Activated CD4-positive, alpha-beta T cell treated with anti-CD3 and anti-CD28 coated beads, Interleukin-2, amount 10 ng/mL, durations not matched to agents 24 days and 14 days (primary cell): ENCODE results near the gene P2RX4. TPM values are rescaled to one million over a fixed set of nuclear protein-coding genes. Genes with fewer than 3 reads are reported as not detected.
"Not testable (repeated sequence)": the region's sequence is repeated elsewhere in the genome, so short reads cannot be mapped to it uniquely, and the experiment has no call there.

ENCODE experiments used
- DNase-seq: peaks from one replicate; pipeline ENCODE4 v3.0.0; 2022
- H3K27ac Mint-ChIP-seq: one replicate; pipeline ENCODE4 v1.8.0; 2022; ENCODE audit warnings: mild to moderate bottlenecking, mixed read lengths
- H3K27me3 Mint-ChIP-seq: one replicate; pipeline ENCODE4 v1.8.0; 2022; ENCODE audit warnings: mixed read lengths
- H3K36me3 Mint-ChIP-seq: one replicate; pipeline ENCODE4 v1.8.0; 2022; ENCODE audit warnings: low read depth, mild to moderate bottlenecking, mixed read lengths
- H3K4me1 Mint-ChIP-seq: one replicate; pipeline ENCODE4 v1.8.0; 2021; ENCODE audit warnings: mixed read lengths
- H3K4me3 Mint-ChIP-seq: one replicate; pipeline ENCODE4 v1.8.0; 2022; ENCODE audit warnings: mild to moderate bottlenecking, moderate library complexity, mixed read lengths
- H3K9me3 Mint-ChIP-seq: one replicate; pipeline ENCODE4 v1.8.0; 2021; ENCODE audit warnings: mixed read lengths
- intact Hi-C: fragments of 100-400 bp; cut with micrococcal nuclease; formaldehyde crosslinking; loops from one replicate; pipeline ENCODE4 v1.15.1; 2023
- total RNA-seq: library from RNA; stranded (reverse); gene quantifications from 2 replicates; pipeline ENCODE4 v1.2.3, GENCODE V29; 2022

Gene P2RX4
- total RNA-seq, 1 donor from 2014 or later = 20.9 TPM

- Mint-ChIP-seq H3K4me1 (peaks cover 8% of the 10 kb centered on the region), H3K27ac (no peak overlapping the region), H3K27me3 (no peaks in the 10 kb centered on the region), H3K4me3 (no peak overlapping the region), H3K9me3 (no peaks in the 10 kb centered on the region), H3K36me3 (peaks cover 71% of the 10 kb centered on the region)
- DNase-seq = no peak
- intact Hi-C loops = no loop called here
Measured at GRCh38 chr12:121251838-121252237, 41.9 kb downstream of the P2RX4 start.

DNA sequence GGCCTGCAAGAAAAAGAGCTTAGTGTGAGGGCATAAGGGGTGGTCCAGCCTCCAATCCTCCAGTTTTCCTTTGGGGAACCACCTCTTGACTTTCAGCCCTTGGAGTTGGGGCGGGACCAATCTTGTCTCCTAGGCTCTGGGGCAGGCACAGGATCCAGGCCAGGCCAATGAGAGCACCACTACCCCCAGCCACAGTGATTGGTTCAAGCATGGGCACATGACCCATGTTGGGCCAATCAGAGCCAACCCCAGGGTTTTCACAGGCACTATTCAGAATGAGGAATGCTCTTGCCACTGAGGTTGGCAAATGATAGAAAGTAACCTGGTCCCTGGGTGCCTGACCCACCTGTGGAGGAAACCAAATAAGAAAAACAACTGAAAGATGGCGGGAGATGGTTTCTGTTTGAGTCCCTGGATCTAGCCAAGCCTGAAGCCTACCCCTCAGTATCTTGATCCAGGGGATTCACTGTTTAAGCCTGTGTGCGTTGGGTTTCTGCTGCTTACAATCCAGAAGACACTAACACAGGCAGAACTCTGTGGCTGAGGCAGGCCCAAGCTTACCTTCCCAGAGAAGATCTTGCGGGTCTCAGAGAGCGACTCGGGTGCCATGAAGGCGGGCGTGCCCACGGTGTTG, 42.9 kb downstream of the P2RX4 start:
- H3K9me3 Mint-ChIP-seq = no peaks in the 10 kb centered on the region
- DNase-seq = no peak
- H3K27me3 Mint-ChIP-seq = no peaks in the 10 kb centered on the region
- H3K4me3 Mint-ChIP-seq = no peak overlapping the region
- H3K4me1 Mint-ChIP-seq = peaks cover 8% of the 10 kb centered on the region
- peaks cover 69% of the 10 kb centered on the region for H3K36me3 Mint-ChIP-seq
- H3K27ac Mint-ChIP-seq = no peak overlapping the region
- intact Hi-C loops = no loop called here

- Mint-ChIP-seq H3K4me3 (no peak overlapping the region), H3K27me3 (no peaks in the 10 kb centered on the region), H3K27ac (no peak overlapping the region), H3K36me3 (peaks cover 70% of the 10 kb centered on the region), H3K4me1 (peaks cover 8% of the 10 kb centered on the region), H3K9me3 (no peaks in the 10 kb centered on the region)
- intact Hi-C loops = no loop called here
- no peak for DNase-seq
Measured at GRCh38 chr12:121253638-121254335, 43.9 kb downstream of the P2RX4 start.

- Mint-ChIP-seq H3K4me3 (no peak overlapping the region), H3K36me3 (peaks cover 73% of the 10 kb centered on the region), H3K27ac (no peak overlapping the region), H3K27me3 (no peaks in the 10 kb centered on the region), H3K9me3 (no peaks in the 10 kb centered on the region), H3K4me1 (peaks cover 8% of the 10 kb centered on the region)
- intact Hi-C loops = no loop called here
- no peak for DNase-seq
Measured at GRCh38 chr12:121255433-121255832, 45.5 kb downstream of the P2RX4 start.

DNA sequence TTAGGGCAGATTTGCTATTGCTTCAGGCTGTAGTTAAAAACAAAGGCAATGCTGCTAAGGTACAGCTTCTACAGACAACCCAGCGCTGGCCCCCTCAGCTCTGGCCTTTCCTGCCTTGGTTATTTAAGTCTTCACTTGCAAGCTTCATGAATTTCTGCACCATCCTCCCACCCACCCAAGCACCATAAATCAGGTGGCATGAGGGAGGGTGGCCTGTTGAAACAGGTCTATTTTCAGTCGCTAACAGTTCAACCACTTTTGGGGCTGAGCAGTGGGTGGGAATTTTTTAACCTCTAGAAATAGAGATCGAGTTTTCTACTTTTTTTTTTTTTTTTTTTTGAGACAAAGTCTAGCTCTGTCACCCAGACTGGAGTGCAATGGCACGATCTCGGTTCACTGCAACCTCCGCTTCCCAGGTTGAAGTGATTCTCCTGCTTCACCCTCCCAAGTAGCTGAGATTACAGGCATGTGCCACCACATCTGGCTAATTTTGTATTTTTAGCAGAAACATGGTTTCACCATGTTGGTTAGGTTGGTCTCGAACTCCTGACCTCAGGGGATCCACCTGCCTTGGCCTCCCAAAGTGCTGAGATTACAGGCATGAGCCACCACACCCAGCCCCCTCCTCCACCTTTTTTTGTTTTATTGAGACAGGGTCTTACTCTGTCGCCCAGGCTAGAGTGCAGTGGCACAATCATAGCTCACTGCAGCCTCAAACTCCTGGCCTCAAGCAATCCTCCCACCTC, 47.9 kb downstream of the P2RX4 start:
- peaks cover 64% of the 10 kb centered on the region for H3K36me3 Mint-ChIP-seq
- H3K4me3 Mint-ChIP-seq, DNase-seq, H3K9me3 Mint-ChIP-seq, H3K27me3 Mint-ChIP-seq, H3K27ac Mint-ChIP-seq, intact Hi-C loops, H3K4me1 Mint-ChIP-seq: not testable (repeated sequence)

DNA sequence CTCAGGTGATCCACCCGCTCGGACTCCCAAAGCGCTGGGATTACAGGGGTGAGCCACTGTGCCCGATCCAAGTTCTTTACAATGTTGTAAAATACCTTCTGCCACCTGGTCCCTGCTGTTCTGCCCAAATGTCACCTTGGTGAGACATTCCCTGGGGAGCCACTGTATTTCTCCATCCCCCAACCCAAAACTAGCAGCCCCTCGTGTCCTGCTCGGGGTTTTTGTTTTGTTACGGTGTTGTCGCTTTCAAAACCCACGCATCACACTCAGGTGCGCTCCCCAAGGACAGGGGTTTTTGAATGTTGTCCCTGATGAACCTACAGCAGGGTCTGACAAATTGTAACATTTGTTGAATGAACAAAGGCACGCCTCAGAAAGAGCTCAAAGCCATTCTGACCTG, 49.1 kb downstream of the P2RX4 start:
- intact Hi-C loops = no loop called here
- peaks cover 55% of the 10 kb centered on the region for H3K36me3 Mint-ChIP-seq
- H3K4me3 Mint-ChIP-seq = no peak overlapping the region
- no peak overlapping the region for H3K27ac Mint-ChIP-seq
- H3K4me1 Mint-ChIP-seq = peaks cover 6% of the 10 kb centered on the region
- DNase-seq = no peak
- no peaks in the 10 kb centered on the region for H3K27me3 Mint-ChIP-seq
- no peaks in the 10 kb centered on the region for H3K9me3 Mint-ChIP-seq

DNA sequence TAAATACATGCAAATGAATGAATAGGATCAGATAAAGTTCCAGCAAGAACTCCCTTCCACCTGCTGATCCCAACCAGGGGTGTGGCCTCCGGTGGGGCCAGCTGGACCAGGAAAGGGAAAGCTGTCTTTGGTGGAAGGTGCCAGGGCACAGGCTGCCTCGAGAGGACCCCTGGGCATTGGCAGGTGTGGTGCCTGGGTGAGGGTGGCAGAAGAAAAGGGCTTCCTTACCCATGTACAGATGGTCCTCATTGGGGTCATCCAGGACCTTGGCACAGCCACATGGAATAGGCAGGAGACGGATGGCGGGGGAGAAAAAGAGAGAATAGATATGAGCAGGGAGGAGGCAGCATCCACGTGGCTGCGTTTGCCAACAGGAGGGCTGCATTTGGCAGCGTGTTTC, 50.2 kb downstream of the P2RX4 start:
- H3K9me3 Mint-ChIP-seq = no peaks in the 10 kb centered on the region
- H3K27me3 Mint-ChIP-seq = no peaks in the 10 kb centered on the region
- peaks cover 50% of the 10 kb centered on the region for H3K36me3 Mint-ChIP-seq
- peaks cover 6% of the 10 kb centered on the region for H3K4me1 Mint-ChIP-seq
- intact Hi-C loops = no loop called here
- no peak overlapping the region for H3K4me3 Mint-ChIP-seq
- no peak for DNase-seq
- H3K27ac Mint-ChIP-seq = no peak overlapping the region

GRCh38 chr12:121261398-121261797, 51.5 kb downstream of the P2RX4 start:
- H3K27me3 Mint-ChIP-seq = no peaks in the 10 kb centered on the region
- H3K4me1 Mint-ChIP-seq = peaks cover 2% of the 10 kb centered on the region
- no peak overlapping the region for H3K4me3 Mint-ChIP-seq
- no peak for DNase-seq
- no peak overlapping the region for H3K27ac Mint-ChIP-seq
- intact Hi-C loops = no loop called here
- no peaks in the 10 kb centered on the region for H3K9me3 Mint-ChIP-seq
- peaks cover 50% of the 10 kb centered on the region for H3K36me3 Mint-ChIP-seq

DNA sequence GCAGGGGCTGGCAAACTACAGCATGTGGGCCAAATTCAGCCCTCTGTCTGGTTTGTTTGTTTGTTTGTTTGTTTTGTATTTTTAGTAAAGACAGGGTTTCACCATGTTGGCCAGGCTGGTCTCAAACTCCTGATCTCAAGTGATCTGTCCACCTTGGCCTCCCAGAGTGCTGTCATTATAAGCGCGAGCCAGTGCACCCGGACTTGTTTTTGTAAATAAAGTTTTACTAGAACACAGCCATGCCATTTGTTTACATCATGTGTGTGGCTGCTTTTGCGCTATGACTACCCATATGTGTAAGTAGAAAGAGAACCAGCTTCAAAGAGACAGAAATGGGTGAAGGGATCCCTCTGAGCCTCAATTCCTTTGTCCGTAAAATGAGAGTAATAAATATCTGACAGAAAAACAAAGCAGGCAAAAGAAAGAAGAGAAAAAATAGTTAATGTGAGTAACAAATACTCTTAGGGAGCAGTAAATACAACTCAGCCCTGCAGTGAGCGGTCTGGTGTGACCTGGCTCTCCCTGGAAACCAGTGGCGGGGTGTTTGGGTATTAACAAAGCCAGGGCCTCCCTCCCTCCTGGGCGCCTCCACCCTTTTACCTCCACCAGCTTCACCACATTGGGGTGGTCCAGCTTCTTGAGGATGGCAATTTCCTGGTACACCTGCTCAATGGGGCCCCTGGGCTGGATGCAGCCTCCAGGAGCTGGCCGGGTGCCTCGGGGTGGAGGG, 53.4 kb downstream of the P2RX4 start:
- H3K27me3 Mint-ChIP-seq = no peaks in the 10 kb centered on the region
- no peaks in the 10 kb centered on the region for H3K9me3 Mint-ChIP-seq
- no peaks in the 10 kb centered on the region for H3K4me1 Mint-ChIP-seq
- DNase-seq = no peak
- H3K4me3 Mint-ChIP-seq = no peak overlapping the region
- intact Hi-C loops = no loop called here
- no peak overlapping the region for H3K27ac Mint-ChIP-seq
- peaks cover 44% of the 10 kb centered on the region for H3K36me3 Mint-ChIP-seq

DNA sequence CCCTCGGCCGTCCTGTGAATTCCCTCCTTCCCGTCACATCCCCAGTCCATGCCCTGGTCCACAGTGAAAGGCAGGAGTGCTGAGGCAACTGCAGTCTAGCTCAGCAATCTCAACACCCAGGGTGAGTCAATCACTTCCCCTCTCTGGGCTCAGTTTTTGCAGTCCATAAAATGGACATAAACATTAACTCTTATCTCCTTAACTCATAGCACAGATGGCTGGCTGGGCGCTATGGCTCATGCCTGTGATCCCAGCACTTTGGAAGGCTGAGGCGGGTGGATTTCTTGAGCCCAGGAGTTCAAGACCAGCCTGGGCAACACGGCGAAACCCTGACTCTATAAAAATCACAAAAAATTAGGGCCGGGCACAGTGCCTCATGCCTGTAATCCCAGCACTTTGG, 54.2 kb downstream of the P2RX4 start:
- H3K4me1 Mint-ChIP-seq = no peaks in the 10 kb centered on the region
- H3K4me3 Mint-ChIP-seq = no peak overlapping the region
- peaks cover 45% of the 10 kb centered on the region for H3K36me3 Mint-ChIP-seq

DNA sequence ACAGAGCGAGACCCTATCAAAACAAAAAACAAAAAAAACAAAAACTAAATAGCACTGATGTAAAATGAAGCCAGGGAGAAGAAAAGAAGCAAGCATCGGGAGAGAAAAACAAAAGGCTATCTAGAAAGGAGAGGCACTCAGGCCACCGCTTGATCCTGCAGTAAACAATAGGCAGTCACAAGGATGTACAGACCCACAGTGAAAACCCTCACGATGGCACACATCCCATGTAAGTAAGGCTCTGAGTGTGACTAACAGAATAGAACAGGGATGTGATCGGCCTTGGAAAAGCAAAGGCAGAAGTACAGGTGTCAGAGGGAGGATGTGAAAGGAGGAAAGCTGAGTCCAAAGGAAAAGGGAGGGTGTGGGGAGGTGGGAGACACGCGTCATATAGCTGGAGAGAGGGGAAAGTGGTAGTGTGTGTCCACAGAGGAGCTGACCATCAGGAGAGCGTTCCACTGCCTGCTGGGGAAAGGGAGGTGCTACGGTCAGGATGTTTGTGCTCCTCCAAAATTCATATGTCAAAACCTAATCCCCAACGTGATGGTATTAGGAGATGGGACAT, 55.1 kb downstream of the P2RX4 start:
- peaks cover 46% of the 10 kb centered on the region for H3K36me3 Mint-ChIP-seq
- no peaks in the 10 kb centered on the region for H3K27me3 Mint-ChIP-seq
- no peak overlapping the region for H3K27ac Mint-ChIP-seq
- intact Hi-C loops = no loop called here
- H3K9me3 Mint-ChIP-seq = no peaks in the 10 kb centered on the region
- no peaks in the 10 kb centered on the region for H3K4me1 Mint-ChIP-seq
- DNase-seq = no peak
- H3K4me3 Mint-ChIP-seq = no peak overlapping the region

More for the DNA sequence above, 54.2 kb downstream of the P2RX4 start:
- Mint-ChIP-seq H3K27me3 (no peaks in the 10 kb centered on the region), H3K9me3 (no peaks in the 10 kb centered on the region), H3K27ac (no peak overlapping the region)
- intact Hi-C loops = no loop called here
- no peak for DNase-seq

GRCh38 chr12:121267822-121268221, 57.9 kb downstream of the P2RX4 start:
- Mint-ChIP-seq H3K36me3 (peaks cover 43% of the 10 kb centered on the region), H3K9me3 (no peaks in the 10 kb centered on the region), H3K4me1 (peaks cover 2% of the 10 kb centered on the region), H3K27me3 (no peaks in the 10 kb centered on the region), H3K4me3 (no peak overlapping the region), H3K27ac (no peak overlapping the region)
- intact Hi-C loops = no loop called here
- DNase-seq = no peak

DNA sequence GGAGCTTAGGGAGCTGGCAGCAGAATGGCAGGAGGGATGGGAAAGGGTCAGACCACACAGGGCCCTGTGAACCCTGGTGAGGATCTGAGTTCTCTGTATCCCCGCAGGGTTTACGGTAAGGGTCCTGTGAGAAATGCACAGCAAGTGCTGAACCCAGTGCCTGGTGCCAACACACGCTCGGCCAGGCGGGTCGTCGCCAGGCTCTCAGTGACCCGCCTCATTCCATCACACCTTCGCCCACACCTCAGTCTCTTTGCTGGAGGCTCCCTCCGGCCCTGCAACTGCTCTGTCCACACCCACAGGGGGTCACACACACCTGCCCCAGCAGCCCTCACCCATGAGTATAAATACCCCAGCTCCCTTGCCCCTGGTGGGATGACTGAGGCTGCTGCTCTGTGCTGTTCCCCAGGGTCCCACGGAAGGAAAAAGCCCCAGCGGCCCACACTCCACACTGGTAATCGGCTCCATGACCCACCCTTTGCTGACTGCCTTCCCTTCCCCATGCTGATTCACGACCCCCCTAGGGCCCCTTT, 63.5 kb downstream of the P2RX4 start:
- Mint-ChIP-seq H3K4me1 (peaks cover 10% of the 10 kb centered on the region), H3K9me3 (no peaks in the 10 kb centered on the region), H3K4me3 (no peak overlapping the region), H3K27me3 (no peaks in the 10 kb centered on the region), H3K27ac (no peak overlapping the region), H3K36me3 (peaks cover 44% of the 10 kb centered on the region)
- intact Hi-C loops = no loop called here
- DNase-seq = no peak
